ENCODE measurements around the gene NDP.

Gene NDP

DNA sequence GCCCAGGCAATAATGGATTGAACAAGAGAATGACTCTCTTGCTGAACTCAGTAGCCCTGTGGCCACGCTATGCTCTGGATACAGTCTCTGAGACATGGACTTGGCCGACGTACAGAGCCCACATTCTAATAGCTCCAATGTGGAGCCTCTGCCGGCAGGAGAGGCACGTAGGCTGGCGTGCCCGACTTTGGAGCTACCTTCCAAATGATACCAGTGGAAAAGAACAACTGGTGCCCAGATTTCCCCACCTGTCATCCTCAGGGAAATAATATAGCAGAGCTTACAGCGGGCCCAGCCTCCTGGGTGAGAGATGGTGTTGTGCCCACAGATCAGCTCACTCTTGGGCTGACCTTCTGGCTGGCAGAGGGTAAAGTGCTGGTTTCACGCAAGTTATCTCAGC lies 10.6 kb downstream of the NDP start:
- TF ChIP-seq, protein P1, sequence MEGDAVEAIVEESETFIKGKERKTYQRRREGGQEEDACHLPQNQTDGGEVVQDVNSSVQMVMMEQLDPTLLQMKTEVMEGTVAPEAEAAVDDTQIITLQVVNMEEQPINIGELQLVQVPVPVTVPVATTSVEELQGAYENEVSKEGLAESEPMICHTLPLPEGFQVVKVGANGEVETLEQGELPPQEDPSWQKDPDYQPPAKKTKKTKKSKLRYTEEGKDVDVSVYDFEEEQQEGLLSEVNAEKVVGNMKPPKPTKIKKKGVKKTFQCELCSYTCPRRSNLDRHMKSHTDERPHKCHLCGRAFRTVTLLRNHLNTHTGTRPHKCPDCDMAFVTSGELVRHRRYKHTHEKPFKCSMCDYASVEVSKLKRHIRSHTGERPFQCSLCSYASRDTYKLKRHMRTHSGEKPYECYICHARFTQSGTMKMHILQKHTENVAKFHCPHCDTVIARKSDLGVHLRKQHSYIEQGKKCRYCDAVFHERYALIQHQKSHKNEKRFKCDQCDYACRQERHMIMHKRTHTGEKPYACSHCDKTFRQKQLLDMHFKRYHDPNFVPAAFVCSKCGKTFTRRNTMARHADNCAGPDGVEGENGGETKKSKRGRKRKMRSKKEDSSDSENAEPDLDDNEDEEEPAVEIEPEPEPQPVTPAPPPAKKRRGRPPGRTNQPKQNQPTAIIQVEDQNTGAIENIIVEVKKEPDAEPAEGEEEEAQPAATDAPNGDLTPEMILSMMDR (IDR thresholded peaks at IDR 0.05; ENCODE audit: borderline replicate concordance, insufficient read depth, low read depth, low read length), result no peak
- H3K4me3 ChIP-seq (ENCODE audit: low read depth, low read length), result no peak overlapping the region

GRCh38 chrX:43961699-43962098 lies 11.5 kb downstream of the NDP start:
- no peak overlapping the region for H3K4me3 ChIP-seq (ENCODE audit: low read depth, low read length)
- TF ChIP-seq, protein P1 (IDR thresholded peaks at IDR 0.05; ENCODE audit: borderline replicate concordance, insufficient read depth, low read depth, low read length), result 0 out of 2 replicates have a peak, but pooled peaks have one; percentile 20

- TF ChIP-seq, protein P1 (IDR thresholded peaks at IDR 0.05; ENCODE audit: borderline replicate concordance, insufficient read depth, low read depth, low read length), result peak; percentile 39; the same call in 1 of the 2 replicates
- H3K4me3 ChIP-seq (ENCODE audit: low read depth, low read length), result no peak overlapping the region
These were observed 14.7 kb downstream of the NDP start for GRCh38 chrX:43958529-43958928.

- TF ChIP-seq, protein P1 (IDR thresholded peaks at IDR 0.05; ENCODE audit: borderline replicate concordance, insufficient read depth, low read depth, low read length), result no peak
- H3K4me3 ChIP-seq (ENCODE audit: low read depth, low read length), result no peak overlapping the region
These were observed 17.2 kb downstream of the NDP start for GRCh38 chrX:43956034-43956433.

GRCh38 chrX:43953218-43953617 lies 20.0 kb downstream of the NDP start:
- TF ChIP-seq, protein P1 (IDR thresholded peaks at IDR 0.05; ENCODE audit: borderline replicate concordance, insufficient read depth, low read depth, low read length), result no peak

DNA sequence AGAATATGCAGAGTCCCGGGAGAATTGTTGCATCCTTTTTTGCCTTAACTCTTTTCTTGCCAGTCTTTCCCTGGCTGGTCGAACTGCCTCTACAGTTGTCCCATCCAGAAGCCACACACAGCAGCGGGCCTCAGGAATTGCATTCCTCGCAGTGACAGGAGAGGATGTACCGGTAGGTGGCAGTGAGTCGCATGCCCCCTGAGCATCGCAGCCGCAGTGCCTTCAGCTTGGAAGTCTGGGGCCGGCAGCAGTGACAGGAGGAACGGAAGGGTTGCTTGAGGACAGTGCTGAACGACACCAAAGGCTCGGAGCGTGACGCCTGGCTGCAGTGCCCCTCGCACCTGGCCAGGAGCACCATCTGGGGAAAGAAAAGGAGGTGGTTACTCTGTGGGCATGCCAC lies 23.5 kb downstream of the NDP start:
- TF ChIP-seq, protein P1 (IDR thresholded peaks at IDR 0.05; ENCODE audit: borderline replicate concordance, insufficient read depth, low read depth, low read length), result peak; percentile 54

More at GRCh38 chrX:43953218-43953617, 20.0 kb downstream of the NDP start:
- H3K4me3 ChIP-seq (ENCODE audit: low read depth, low read length), result no peak overlapping the region

DNA sequence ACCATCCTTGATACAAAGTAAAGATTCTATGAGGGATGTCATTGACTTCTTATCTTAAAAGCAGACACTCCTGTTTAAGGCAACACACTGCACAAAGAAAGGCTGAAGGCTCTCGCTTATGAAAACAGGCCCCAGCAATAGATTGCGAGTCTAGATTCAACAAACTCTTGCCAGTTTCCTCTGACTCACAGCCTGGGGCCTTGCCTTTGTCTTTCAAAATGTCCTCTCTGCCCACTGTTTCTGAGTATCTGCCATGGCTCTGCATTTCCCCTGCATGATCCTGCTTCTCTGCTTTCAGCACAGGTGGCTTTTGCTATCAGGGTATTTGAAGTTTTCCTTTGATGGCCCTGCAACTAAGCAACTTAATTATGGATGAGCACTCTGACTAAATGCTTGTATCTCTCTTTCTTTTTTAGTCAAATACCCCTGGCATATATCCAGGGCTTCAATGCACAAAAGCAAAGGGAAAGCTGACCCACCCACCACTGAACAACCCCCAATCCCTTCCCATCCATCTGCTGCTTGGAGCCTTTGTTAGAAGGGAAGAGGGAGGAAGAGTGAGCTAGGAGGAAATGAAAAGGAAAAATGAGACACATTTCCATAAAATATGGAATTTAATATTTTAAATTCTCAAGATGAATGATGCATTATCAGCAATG lies 32.2 kb downstream of the NDP start:
- TF ChIP-seq, protein P1 (IDR thresholded peaks at IDR 0.05; ENCODE audit: borderline replicate concordance, insufficient read depth, low read depth, low read length), result no peak
- no peak overlapping the region for H3K4me3 ChIP-seq (ENCODE audit: low read depth, low read length)

More for the DNA sequence above, 23.5 kb downstream of the NDP start:
- H3K4me3 ChIP-seq (ENCODE audit: low read depth, low read length), result no peak overlapping the region
